Activated CD8-positive, alpha-beta memory T cell treated with anti-CD3 and anti-CD28 coated beads, Interleukin-2, amount 50 U/mL, for 4 hours (primary cell): Measurements from ENCODE around the gene EFNA1.
"Not testable (repeated sequence)": the region's sequence is repeated elsewhere in the genome, so short reads cannot be mapped to it uniquely, and the experiment has no call there.

ENCODE experiments used
- DNase-seq: peaks from one replicate; pipeline ENCODE4 v3.0.0-alpha.2; 2020

The EFNA1 gene

DNA sequence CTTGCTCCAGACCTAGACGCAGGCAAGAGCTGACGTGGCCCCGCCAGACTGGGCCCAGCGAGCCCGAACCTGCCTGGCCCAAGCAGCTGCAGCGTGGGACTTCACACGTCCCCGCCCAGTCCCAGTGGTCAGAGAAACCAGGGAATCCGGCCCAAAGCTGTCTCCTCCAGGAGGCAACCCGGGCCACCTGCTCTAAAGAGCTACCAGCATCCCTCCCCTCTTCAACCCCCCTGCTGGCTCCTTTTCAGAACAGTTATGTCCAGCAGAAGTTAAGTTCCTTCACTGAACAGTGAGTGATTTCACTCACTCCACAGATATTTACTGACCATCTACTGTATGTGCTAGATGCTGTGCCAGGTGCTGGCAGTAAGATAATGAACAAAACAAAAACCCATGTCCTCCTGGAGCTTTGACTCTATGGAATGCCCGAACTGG, 2.1 kb upstream of the EFNA1 start:
- DNase-seq = no peak

DNA sequence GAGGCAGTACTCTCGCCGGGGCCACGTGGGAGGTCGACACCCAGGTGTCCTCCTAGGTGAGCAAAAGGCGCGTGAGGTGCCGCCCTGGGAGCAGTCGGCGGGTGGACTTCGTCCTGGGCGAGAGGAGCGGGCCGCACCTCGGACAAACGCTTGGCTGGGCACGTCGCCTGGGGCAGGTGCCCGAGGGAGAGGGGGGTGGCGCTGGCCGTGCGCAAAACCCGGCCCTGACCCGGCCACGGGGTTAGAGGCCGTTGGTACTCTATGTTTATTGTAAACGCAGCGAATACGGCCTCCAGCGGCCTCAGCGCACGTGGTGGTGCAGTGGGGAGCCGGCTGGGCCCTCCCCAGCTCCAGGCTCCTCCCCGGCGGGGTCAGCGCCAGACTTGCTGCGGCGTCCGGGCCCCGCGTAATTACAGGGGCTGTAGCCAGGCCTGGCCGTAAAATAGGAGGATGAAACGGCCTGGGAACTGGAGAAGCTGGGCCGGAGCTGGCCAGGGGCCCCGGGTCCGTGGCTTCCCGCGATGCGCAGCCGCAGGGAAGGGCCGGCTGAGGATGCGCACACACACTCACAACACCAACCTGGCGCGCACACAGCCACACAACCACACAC, 1.6 kb upstream of the EFNA1 start:
- no peak for DNase-seq

DNA sequence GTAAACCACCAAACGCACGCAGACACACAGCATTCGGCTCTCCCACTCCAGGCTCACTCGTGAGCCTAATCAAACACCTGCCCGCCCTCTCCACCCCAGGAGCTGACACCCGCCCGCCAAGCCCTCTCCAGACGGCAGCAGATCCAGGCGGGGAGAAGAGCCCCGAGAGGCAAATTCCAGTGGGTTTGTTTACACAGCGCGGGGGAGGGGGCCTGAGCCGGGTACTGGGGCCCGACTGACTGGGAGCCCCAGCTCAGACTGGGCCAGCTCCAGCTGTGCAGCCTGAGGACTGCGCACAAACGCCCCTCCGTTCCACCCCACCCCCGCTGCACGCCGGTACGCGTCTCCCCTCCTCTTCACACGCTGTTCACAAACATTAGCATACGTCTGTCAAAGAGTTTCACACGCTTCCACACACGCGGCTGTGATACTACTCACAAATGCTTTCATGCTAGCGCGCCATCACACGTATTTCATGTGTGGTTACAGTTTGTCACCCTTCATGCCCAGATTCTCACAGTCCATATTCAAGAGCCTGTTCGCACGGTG, 1.0 kb upstream of the EFNA1 start:
- DNase-seq = peak; percentile 35

DNA sequence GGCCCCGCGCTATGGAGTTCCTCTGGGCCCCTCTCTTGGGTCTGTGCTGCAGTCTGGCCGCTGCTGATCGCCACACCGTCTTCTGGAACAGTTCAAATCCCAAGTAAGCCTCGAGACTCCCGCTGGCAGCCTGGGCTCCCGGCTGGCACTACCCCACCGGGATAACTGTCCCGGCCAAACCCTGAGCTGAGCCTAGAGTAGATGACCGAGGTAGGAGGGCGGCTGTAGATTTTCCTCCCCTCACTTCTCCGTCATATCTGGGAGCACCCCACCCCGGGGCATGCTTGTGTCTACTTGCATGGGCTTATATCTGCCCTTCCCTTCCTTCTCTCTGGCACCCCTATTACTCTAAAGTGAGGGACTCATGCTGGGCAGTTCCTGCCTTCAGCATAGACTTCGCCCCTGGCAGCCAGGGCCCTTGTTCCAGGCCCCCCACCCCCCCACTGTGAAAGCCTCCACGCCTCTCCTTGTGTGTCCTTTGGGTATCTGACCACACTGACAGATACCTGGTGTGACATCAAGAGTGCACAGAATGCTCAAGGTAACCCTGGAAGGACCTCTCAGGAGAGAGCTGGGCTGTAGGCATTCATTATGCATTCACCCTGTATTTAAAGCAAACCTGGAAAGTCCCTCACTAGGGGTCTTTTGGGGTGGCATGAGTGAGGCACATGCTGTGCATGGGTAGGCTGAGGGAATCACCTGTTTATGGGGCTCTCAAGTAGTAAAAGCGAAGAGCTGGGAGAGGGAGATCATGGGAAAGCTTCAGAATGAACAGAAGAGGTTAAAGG, 485 bp downstream of the EFNA1 start:
- no peak for DNase-seq

DNA sequence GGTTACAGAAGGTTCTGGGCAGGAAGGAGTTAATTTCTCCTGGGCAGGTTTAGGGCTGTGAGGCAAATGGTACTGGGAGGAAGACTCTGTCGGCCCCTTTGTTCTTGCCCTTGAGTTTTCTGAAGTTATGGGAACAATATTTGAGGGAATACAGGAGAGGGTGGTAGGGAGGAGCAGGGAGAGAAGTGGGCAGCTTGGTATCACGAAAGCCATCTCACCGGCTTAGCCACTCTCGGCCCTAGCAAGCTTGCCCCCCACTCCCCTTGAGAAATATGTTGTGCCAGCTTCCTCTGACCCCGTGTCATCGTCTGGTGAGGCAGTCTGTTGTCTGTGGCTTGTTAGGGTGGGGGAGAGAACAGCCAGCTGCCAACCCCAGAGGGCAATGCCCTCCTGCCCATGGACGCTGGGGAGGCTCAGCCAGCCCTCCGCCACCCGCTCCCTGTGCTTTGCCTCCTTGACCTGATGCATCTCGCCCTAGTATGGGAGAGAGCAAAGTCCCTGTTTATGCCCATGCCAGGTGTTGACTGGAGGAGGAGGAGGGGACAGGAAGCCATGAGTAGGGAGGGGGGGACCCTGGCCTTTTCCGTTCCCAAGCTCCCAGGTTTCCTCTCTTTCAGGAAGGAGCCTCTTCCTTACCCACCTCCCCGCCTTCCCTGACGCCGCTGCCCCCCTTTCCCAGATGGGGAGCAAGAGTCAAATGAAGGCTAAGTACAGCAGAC, 1.2 kb downstream of the EFNA1 start:
- no peak for DNase-seq

DNA sequence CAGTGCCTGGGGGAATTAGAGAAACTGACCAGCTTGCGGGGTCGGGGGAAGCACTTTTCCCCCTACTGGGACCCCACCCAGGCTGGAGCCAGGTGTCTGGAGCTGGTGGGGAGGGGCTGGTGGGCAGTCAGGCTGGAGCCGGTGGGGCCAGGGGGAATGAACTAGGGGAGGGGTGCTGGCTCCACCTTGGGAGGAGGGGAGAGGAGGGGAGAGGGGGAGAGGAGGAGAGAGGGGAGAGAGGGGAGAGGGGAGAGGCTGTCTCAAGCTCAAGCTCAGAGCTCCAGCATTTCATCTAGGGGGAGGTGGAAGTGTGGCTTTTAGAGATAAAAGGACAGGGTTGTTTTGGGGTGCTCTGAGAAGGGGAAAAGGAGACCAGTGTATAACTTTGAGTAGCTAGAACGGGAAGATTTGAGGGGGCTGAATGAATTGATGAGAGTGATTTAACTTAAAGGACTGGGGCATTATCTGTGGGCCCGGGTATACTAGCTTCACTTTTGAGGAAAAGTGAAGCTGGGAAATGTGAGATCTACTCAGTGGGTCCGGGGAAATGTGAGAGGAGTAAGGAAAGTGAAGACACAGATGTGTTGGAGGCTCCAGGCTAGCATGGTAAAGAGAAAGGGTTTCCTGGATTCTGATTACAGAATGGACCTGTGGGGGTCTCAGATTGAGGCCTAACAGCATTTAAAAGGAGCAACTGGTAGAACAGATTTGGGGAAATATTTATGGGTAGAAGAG, 2.8 kb downstream of the EFNA1 start:
- no peak for DNase-seq

DNA sequence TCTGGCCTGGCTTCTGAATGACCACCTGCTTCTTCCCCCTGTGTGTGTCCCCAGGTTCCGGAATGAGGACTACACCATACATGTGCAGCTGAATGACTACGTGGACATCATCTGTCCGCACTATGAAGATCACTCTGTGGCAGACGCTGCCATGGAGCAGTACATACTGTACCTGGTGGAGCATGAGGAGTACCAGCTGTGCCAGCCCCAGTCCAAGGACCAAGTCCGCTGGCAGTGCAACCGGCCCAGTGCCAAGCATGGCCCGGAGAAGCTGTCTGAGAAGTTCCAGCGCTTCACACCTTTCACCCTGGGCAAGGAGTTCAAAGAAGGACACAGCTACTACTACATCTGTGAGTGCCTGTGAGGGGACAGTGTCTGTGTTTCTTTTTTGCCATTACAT, 3.6 kb downstream of the EFNA1 start:
- DNase-seq = no peak

DNA sequence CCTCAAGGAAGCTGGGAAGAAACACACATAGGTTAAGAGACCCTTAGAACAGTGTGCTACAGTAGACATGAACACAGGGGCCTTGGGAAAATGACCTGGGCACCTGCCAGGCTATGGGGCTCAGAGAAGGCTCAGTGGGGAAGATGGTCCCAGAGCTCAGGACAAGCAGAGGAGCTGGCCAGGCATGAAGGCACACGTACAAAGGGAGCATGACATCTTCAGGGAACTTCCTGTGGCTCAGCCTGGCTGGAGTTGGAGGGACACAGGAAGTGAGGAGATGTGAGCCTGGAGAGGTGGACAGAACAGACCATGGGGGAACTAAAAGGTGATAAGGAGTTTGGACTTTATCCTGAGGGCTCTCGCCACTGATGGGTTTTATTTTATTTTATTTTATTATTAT, 4.2 kb downstream of the EFNA1 start:
- DNase-seq = no peak

DNA sequence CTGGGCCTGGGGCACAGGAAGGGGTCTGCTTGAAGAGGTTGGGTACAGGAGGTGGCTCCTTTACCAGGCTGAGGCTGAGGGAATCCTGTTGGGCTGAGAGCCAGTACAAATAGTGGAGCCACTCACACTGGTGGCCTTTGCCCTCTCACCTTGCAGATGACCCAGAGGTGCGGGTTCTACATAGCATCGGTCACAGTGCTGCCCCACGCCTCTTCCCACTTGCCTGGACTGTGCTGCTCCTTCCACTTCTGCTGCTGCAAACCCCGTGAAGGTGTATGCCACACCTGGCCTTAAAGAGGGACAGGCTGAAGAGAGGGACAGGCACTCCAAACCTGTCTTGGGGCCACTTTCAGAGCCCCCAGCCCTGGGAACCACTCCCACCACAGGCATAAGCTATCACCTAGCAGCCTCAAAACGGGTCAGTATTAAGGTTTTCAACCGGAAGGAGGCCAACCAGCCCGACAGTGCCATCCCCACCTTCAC, 6.2 kb downstream of the EFNA1 start:
- DNase-seq = no peak

DNA sequence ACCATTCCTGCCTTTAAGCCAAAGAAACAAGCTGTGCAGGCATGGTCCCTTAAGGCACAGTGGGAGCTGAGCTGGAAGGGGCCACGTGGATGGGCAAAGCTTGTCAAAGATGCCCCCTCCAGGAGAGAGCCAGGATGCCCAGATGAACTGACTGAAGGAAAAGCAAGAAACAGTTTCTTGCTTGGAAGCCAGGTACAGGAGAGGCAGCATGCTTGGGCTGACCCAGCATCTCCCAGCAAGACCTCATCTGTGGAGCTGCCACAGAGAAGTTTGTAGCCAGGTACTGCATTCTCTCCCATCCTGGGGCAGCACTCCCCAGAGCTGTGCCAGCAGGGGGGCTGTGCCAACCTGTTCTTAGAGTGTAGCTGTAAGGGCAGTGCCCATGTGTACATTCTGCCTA, 6.6 kb downstream of the EFNA1 start:
- DNase-seq = no peak

DNA sequence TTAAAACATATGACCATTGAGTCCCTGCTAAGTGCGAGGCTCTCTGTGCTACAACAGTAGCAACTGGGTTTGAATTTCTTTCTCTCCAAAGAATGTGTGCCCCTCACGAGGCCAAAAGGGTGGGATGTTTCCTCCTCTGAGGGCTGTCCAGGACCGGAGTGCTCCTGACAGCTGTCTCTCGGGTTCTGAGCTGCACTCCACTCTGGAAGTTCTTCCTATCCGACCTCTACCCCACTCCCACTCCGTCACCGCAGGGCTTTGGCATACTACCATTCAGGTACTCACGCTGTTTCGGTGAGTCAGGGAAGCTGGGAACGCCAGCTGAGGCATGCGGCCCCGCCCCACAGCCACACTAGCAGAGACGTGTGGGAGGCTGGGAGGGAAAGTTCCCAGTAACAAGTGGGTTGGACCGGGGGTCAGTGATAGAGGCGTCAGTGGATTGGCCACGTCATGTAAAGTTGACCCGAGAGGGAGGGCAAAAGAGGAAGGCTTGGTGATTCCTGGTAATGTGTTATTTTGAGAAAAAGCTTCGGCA, 7.3 kb downstream of the EFNA1 start:
- DNase-seq = peak; percentile 53

DNA sequence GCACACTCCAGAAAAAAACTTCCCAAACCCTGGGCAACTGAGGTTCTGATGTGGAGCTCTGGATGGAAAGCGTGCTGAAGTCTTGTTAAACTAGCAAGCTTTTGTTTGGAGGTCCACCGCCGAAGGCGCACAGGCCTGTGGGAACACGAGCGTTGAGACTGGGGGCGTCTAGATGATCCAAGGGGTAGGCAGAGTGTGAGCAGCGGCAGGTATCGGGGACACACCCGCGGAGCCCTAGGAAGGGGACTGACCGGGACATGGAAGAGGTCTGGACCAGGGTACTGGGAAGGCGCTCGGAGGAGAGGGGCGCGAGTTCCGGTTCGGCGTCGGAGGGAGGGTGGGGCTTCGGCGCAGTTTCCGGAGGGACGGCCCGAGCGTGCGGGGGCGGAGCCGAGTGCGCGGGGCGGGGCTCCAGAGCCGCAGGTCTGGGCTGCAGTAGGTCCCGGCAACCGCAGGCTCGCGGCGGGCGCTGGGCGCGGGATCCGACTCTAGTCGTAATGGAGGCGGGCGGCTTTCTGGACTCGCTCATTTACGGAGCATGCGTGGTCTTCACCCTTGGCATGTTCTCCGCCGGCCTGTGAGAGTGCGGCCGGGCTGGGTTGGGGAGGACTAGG, 7.8 kb downstream of the EFNA1 start, which contains the start of gene SLC50A1:
SLC50A1 (plus strand) TSS at position 438 of the 614 bp plus-strand sequence; CDS start at position 498, 60 bp downstream.
- peak; percentile 91 for DNase-seq

DNA sequence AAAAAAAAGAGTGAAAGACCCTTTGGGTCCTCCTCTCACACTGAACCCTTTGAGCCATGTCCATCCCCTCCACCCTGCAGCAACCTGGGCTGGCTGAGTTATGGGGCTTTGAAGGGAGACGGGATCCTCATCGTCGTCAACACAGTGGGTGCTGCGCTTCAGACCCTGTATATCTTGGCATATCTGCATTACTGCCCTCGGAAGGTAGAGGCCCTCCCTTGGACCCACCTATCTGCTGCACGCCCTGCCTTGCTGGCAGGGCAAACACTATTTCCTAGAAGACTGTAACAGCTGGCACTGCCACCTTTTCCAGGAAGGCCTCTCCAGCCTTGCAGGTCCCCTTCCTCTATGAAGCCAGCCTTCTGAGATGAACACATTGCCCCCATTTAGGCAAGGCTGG, 9.1 kb downstream of the EFNA1 start:
- DNase-seq = no peak

DNA sequence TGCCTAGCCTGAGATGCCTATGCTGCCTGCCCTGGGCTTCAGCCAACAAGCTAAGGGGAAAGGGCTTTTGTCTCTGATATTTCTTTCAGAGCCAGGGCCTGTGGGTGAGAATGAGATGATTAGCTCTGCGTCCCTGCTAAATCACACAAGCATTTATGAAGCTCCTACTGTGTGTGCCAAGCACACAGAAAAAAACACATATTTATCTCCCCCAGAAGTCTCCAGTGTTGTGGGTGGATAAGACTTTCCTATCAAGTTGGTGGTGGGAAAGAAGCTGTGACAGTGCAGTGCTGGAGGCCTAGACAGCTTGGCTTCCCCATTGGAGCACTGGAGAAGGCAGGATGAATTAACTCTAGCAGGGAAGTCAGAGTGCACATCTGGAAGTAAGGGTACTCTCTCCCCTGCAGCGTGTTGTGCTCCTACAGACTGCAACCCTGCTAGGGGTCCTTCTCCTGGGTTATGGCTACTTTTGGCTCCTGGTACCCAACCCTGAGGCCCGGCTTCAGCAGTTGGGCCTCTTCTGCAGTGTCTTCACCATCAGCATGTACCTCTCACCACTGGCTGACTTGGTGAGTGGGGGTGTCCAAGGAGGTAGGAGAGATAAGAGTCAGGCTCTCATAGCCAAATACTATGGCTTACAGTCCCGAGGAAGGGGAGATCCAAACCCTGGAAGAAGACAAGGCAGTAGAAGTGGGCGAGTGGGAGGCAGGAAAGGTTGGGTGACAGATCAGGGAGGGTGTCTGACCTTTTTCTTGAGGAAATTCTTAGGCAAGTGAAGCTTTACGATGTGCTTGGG, 9.7 kb downstream of the EFNA1 start:
- DNase-seq = no peak

DNA sequence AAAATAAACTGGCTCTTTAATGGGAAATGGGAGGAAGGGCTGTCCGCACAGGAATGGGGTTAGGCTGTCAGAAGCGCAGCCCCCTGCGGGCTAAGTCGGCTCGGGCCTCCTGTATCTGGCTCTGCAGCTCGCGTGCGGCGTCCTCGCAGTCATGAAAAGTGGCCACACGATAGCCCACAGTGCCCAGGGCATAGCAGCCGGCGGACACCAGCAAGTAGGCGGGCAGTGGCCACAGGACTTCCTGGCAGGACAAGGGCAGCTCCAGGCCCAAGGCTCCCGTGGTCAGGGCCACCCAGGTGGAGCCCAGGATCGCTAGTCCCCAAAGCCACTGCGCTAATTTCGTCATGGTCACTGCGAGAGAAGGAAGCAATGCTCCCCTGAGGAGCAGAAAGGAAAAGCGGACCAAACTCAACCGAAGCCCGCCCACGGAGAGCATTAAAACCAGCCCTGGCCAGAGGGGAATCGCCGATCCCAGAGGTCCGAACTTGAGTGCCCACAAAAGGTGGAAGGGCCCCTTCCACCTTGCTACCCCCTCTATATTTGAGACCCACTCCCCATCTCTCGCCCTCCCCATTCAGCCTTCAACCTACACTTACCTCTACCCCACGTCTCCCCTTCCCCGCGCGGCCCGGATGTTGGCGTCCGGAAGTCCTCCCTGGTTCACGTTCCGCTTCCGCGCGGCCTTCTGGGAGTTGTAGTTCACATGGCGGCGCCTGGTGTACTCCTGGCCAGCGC, 12.4 kb downstream of the EFNA1 start, which contains the start of gene DPM3:
DPM3 (minus strand) TSS at position 637 of the 735 bp plus-strand sequence; CDS start at position 346, 291 bp downstream.
- DNase-seq = peak; percentile 91

DNA sequence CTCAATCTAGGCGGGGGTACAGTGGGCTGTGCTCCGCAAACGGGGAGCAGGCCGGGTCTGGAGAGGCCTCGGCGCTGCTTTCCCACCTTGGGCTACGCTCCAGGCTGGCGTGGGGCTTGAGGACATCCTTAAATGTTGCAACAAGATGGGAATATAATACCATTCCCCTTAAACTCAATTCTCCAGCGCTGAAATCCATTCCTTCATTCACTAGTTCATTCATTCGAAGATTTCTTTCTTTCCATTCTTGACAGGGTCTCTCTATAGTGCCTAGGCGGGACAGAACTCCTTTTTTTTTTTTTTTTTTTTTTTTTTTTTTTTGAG, 12.9 kb downstream of the EFNA1 start:
- no peak for DNase-seq

DNA sequence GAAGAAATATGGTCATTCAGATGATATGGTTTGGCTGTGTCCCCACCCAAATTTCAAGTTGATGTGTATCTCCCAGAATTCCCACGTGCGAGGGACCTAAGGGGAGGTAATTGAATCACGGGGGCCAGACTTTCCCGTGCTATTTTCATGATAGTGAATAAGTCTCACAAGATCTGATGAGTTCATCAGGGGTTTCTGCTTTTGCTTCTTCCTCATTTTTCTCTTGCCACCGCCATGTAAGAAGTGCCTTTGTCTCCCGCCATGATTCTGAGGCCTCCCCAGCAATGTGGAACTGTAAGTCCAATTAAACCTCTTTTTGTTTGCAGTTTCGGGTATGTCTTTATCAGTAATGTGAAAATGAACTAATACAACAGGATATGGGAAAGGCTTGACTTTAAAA, 14.1 kb downstream of the EFNA1 start:
- DNase-seq = no peak

DNA sequence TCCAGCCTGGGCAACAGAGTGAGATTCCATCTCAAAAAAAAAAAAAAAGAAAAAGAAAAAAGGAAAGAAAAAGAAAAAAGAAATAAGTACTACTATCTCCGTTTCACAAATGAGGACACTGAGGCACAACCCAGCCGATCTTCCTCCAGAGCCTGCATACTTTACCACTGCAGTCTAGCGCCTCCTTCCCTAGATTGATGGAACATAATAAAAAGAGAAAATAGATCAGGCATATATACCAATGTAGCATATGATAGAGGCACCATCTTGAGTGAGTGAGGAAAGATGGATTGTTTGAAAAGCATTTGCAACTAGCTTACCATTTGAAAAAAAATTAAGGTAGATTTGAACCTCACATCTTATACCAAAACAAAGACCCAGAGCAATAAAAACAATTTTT, 17.8 kb downstream of the EFNA1 start:
- no peak for DNase-seq

DNA sequence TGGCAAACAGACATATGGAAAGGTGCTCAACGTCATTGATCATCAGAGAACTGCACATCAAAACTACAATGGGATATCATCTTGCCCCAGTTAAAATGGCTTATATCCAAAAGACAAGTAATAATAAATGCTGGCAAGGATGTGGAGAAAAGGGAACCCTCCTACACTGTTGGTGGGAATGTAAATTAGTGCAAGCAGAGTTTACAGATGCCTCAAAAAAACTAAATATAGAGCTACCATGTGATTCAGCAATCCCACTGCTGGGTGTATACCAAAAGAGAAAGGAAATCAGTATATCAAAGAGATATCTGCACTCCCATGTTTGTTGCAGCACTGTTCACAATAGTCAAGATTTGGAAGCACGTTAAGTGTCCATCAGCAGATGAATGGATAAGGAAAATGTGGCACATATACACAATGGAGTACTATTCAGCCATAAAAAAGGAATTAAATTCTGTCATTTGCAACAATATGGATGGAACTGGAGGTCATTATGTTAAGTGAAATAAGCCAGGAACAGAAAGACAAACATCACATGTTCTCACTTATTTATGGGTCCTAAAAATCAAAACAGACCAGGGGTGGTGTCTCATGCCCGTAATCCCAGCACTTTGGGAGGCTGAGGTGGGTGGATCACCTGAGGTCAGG, 28.4 kb downstream of the EFNA1 start:
- not testable (repeated sequence) for DNase-seq

DNA sequence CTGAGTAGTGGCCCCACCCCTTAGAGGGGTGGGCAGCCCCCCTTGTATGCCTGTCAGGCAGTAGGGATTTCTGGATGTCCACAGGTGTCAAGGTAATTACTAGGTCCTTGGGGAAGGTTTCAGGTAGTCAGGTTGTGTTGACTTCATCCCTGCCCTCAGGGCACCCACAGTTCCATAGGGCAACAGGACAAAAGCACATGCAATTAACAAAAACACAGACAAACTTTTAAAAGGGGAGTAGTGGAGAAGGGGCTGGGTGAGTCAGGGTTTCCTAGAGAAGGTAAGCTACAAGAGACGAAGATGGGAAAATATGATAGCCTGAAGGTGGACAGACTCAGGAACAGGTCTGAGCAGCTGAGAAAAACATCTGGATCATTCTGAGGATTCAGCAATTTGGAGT, 31.3 kb downstream of the EFNA1 start:
- DNase-seq = no peak
